PC-3 (cell line): ENCODE results near the gene SERBP1. TPM values are rescaled to one million over a fixed set of nuclear protein-coding genes. Genes with fewer than 3 reads are reported as not detected.
"Not testable (repeated sequence)": the region's sequence is repeated elsewhere in the genome, so short reads cannot be mapped to it uniquely, and the experiment has no call there.

Experiments used
- ATAC-seq: fragments of 200-7000 bp; cut with Tn5 transposase; 2 replicates; pipeline ENCODE4 v1.9.1; 2020; ENCODE audit warnings: mild to moderate bottlenecking, moderate library complexity
- BruUV-seq: library from RNA; stranded (reverse); fragments of 400-500 nt; replicated peaks from 2 replicates; lab custom pipeline; 2021; lab: Mats Ljungman, UMichigan
- CTCF ChIA-PET: fragments of 300-600 bp; sonication (Branson Sonifier 250); formaldehyde crosslinking; loops from one replicate; lab custom pipeline; 2022; ENCODE audit warnings: antibody characterized with exemption; lab: Charles Lee
- POLR2A ChIA-PET: fragments of 300-600 bp; sonication (Branson Sonifier 250); formaldehyde crosslinking; loops from one replicate; lab custom pipeline; 2022; ENCODE audit warnings: antibody characterized with exemption; ENCODE audit not compliant: unreplicated experiment; lab: Charles Lee
- DNase-seq: peaks from one replicate; pipeline ENCODE4 v3.0.0-alpha.2; 2015
- H2AFZ ChIP-seq: fragments of 300-600 bp; sonication (generic); 2 replicates; pipeline ENCODE4 v1.6.0; 2016; ENCODE audit warnings: antibody characterized with exemption, low read length
- H3F3A ChIP-seq: fragments of 300-600 bp; sonication (generic); one replicate; pipeline ENCODE4 v1.6.0; 2017; ENCODE audit warnings: antibody characterized with exemption, low read length, control low read depth, mild to moderate bottlenecking; ENCODE audit not compliant: unreplicated experiment
- H3K27ac ChIP-seq: fragments of 300-600 bp; sonication (generic); 2 replicates; pipeline ENCODE4 v1.5.1; 2016; ENCODE audit warnings: mild to moderate bottlenecking, low read length
- H3K27me3 ChIP-seq: fragments of 300-600 bp; sonication (generic); 2 replicates; pipeline ENCODE4 v1.6.1; 2016; ENCODE audit warnings: low read length, mixed read lengths
- H3K36me3 ChIP-seq: fragments of 300-600 bp; sonication (generic); 2 replicates; pipeline ENCODE4 v1.6.1; 2016; ENCODE audit warnings: low read depth, mixed run types, low read length, mixed read lengths
- H3K4me1 ChIP-seq: fragments of 300-600 bp; sonication (generic); 2 replicates; pipeline ENCODE4 v1.5.1; 2016; ENCODE audit warnings: low read length; ENCODE audit not compliant: insufficient read depth
- H3K4me2 ChIP-seq: fragments of 300-600 bp; sonication (generic); 2 replicates; pipeline ENCODE4 v1.6.0; 2016; ENCODE audit warnings: low read length
- H3K4me3 ChIP-seq: fragments of 300-600 bp; sonication (generic); 2 replicates; pipeline ENCODE4 v1.5.1; 2016; ENCODE audit warnings: mild to moderate bottlenecking, low read length, mixed read lengths
- H3K79me2 ChIP-seq: fragments of 300-600 bp; sonication (generic); 2 replicates; pipeline ENCODE4 v1.6.1; 2017; ENCODE audit warnings: low read length, mixed read lengths
- H3K9ac ChIP-seq: fragments of 300-600 bp; sonication (generic); 2 replicates; pipeline ENCODE4 v1.6.0; 2016; ENCODE audit warnings: mild to moderate bottlenecking, low read length
- H3K9me2 ChIP-seq: fragments of 300-600 bp; sonication (generic); replicated peaks from 2 replicates; pipeline ENCODE4 v1.6.1; 2016; ENCODE audit warnings: mixed run types, low read length, mixed read lengths
- H3K9me3 ChIP-seq: fragments of 300-600 bp; sonication (generic); 2 replicates; pipeline ENCODE4 v1.6.1; 2016; ENCODE audit warnings: low read length, mixed read lengths
- H4K20me1 ChIP-seq: fragments of 300-600 bp; sonication (generic); 2 replicates; pipeline ENCODE4 v1.6.1; 2016; ENCODE audit warnings: low read length, mixed read lengths
- EZH2 ChIP-seq: fragments of 300-600 bp; sonication (generic); IDR thresholded peaks from one replicate; pipeline ENCODE4 v1.6.1; 2017; ENCODE audit warnings: antibody characterized with exemption, mild to moderate bottlenecking, low read length; ENCODE audit not compliant: unreplicated experiment
- EZH2phosphoT487 ChIP-seq: fragments of 300-600 bp; sonication (generic); IDR thresholded peaks from 2 replicates; pipeline ENCODE4 v1.6.1; 2018; ENCODE audit warnings: mild to moderate bottlenecking, antibody characterized with exemption, low read length, borderline replicate concordance
- intact Hi-C: fragments of 100-400 bp; cut with micrococcal nuclease; formaldehyde crosslinking; loops from 2 replicates; pipeline ENCODE4 v1.9.0; 2023
- total RNA-seq: library from RNA; depleted of rRNA; stranded (reverse); fragments of >200 nt; gene quantifications from 2 replicates; pipeline ENCODE4 v1.2.3, GENCODE V29; 2014
- TF ChIP-seq, protein P1 (sequence below): fragments of 300-600 bp; sonication (generic); conservative IDR thresholded peaks from 2 replicates; pipeline ENCODE4 v1.5.1; 2017; ENCODE audit warnings: antibody characterized with exemption, low read depth, mild to moderate bottlenecking, low read length

The SERBP1 gene
- total RNA-seq, 1 experiment from 2014 or later, result 256 TPM

- H3K9me3 ChIP-seq, result no peaks in the 10 kb centered on the region
- DNase-seq (no peak), ATAC-seq (no peak)
- TF ChIP-seq, protein P1, sequence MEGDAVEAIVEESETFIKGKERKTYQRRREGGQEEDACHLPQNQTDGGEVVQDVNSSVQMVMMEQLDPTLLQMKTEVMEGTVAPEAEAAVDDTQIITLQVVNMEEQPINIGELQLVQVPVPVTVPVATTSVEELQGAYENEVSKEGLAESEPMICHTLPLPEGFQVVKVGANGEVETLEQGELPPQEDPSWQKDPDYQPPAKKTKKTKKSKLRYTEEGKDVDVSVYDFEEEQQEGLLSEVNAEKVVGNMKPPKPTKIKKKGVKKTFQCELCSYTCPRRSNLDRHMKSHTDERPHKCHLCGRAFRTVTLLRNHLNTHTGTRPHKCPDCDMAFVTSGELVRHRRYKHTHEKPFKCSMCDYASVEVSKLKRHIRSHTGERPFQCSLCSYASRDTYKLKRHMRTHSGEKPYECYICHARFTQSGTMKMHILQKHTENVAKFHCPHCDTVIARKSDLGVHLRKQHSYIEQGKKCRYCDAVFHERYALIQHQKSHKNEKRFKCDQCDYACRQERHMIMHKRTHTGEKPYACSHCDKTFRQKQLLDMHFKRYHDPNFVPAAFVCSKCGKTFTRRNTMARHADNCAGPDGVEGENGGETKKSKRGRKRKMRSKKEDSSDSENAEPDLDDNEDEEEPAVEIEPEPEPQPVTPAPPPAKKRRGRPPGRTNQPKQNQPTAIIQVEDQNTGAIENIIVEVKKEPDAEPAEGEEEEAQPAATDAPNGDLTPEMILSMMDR, result no peak
- no peak for TF ChIP-seq EZH2phosphoT487
- no peak for TF ChIP-seq EZH2
- H3K4me2 ChIP-seq, result no peak overlapping the region
- no peaks in the 10 kb centered on the region for H3K4me1 ChIP-seq
- no peak overlapping the region for H2AFZ ChIP-seq
- no peak overlapping the region for H3K27ac ChIP-seq
- H3K27me3 ChIP-seq, result no peaks in the 10 kb centered on the region
- peaks cover 6% of the 10 kb centered on the region for H3F3A ChIP-seq
- peaks cover 88% of the 10 kb centered on the region for H3K36me3 ChIP-seq
- no peaks in the 10 kb centered on the region for H3K9me2 ChIP-seq
- CTCF ChIA-PET, result no interaction called here
- no peak overlapping the region for H3K4me3 ChIP-seq
- peaks cover 67% of the 10 kb centered on the region for H4K20me1 ChIP-seq
- H3K9ac ChIP-seq, result no peak overlapping the region
- intact Hi-C loops, result no loop called here
- BruUV-seq, result no TSS peak
- H3K79me2 ChIP-seq, result peaks cover 99% of the 10 kb centered on the region
- POLR2A ChIA-PET, result no interaction called here
Measured at GRCh38 chr1:67418839-67419586, 11.2 kb downstream of the SERBP1 start.

DNA sequence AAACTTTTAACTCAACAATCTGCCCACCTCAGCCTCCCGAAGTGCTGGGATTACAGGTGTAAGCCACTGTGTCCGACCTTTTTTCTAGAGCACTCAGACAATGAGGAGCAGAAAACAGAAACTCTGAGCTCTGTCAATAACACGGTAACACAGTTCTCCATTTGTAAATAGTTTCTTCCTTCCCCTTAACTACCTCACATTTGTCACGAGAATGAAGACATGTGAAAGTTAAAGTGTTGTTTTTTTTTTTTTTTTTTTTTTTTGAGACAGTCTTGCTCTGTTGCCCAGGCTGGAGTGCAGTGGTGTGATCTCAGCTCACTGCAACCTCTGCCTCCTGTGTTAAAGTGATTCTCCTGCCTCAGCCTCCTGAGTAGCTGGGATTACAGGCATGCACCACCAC is 12.5 kb downstream of the SERBP1 start:
- H3K27me3 ChIP-seq, H2AFZ ChIP-seq, ATAC-seq, H3K4me3 ChIP-seq, H3K4me2 ChIP-seq, DNase-seq, POLR2A ChIA-PET, H3K9ac ChIP-seq, BruUV-seq, H3K4me1 ChIP-seq, CTCF ChIA-PET, intact Hi-C loops, H3F3A ChIP-seq, H3K27ac ChIP-seq, H3K9me2 ChIP-seq, H3K9me3 ChIP-seq: not testable (repeated sequence)
- peaks cover 66% of the 10 kb centered on the region for H4K20me1 ChIP-seq
- H3K36me3 ChIP-seq, result peaks cover 92% of the 10 kb centered on the region
- H3K79me2 ChIP-seq, result peaks cover 90% of the 10 kb centered on the region

GRCh38 chr1:67415041-67415440 is 15.2 kb downstream of the SERBP1 start:
- POLR2A ChIA-PET, result no interaction called here
- DNase-seq, result no peak
- Histone ChIP-seq H3K9me2 (no peaks in the 10 kb centered on the region), H3K27me3 (no peaks in the 10 kb centered on the region), H3K4me2 (no peak overlapping the region), H3K4me3 (no peak overlapping the region), H3K36me3 (peaks cover 90% of the 10 kb centered on the region), H2AFZ (no peak overlapping the region), H4K20me1 (peaks cover 62% of the 10 kb centered on the region), H3F3A (peaks cover 6% of the 10 kb centered on the region), H3K27ac (no peak overlapping the region), H3K9me3 (no peaks in the 10 kb centered on the region), H3K79me2 (peaks cover 77% of the 10 kb centered on the region), H3K9ac (no peak overlapping the region), H3K4me1 (no peaks in the 10 kb centered on the region)
- no TSS peak for BruUV-seq
- CTCF ChIA-PET, result no interaction called here
- no peak for TF ChIP-seq EZH2phosphoT487
- no peak for TF ChIP-seq EZH2
- TF ChIP-seq, protein P1, result no peak
- intact Hi-C loops, result no loop called here
- ATAC-seq, result no peak
